HepG2 (cell line): Measurements from ENCODE around the gene SIRPA. TPM values are rescaled to one million over a fixed set of nuclear protein-coding genes. Genes with fewer than 3 reads are reported as not detected.

Experiments
- KLF6 ChIP-seq: IDR thresholded peaks from 2 replicates; pipeline ENCODE4 v1.8.0; 2016; ENCODE audit warnings: missing biosample characterization, missing genetic modification reagents
- ZHX2 ChIP-seq, 2 experiments: sonication (generic) in 1 of 2; formaldehyde crosslinking in 1 of 2; IDR thresholded peaks; 2 replicates each; pipeline versions ENCODE4 v1.6.1 to v1.9.0; 2014 to 2022; ENCODE audit warnings: antibody characterized with exemption in 1 of 2, borderline replicate concordance in 1 of 2, inconsistent platforms in 1 of 2, low read depth in 1 of 2, missing genetic modification reagents in 1 of 2
- polyA plus RNA-seq, 8 experiments: library from polyadenylated mRNA; depleted of rRNA in 3 of 8; stranded (reverse) in 7 of 8; unstranded in 1 of 8; fragments of >200 nt; fragmentation: Illumina TruSeq in 4 of 8; extraction: Trizol in 4 of 8; gene quantifications; 2 replicates each; pipeline versions ENCODE4 v1.2.1 to v1.2.3, GENCODE V29; 2011 to 2016; ENCODE audit warnings: low read depth in 4 of 8, missing spikeins in 1 of 8, mixed read lengths in 1 of 8; ENCODE audit not compliant: insufficient read depth in 1 of 8
- total RNA-seq, 5 experiments: library from RNA; depleted of rRNA; stranded (reverse); fragments of >200 nt; fragmentation: Illumina TruSeq; extraction: Trizol; gene quantifications; 2 replicates each; pipeline ENCODE4 v1.2.3, GENCODE V29; 2016; ENCODE audit warnings: low read depth in 1 of 5
- TF ChIP-seq, protein P1 (sequence below): conservative IDR thresholded peaks from 2 replicates; pipeline ENCODE4 v1.6.1; 2018; ENCODE audit warnings: missing genetic modification reagents

The SIRPA gene
- total and polyA plus RNA-seq, 2 of the 13 experiments (the other 11 are each of a cell fraction or from before 2014, with no cell fraction given): 7.2 to 17.6 TPM

- TF ChIP-seq, protein P1, sequence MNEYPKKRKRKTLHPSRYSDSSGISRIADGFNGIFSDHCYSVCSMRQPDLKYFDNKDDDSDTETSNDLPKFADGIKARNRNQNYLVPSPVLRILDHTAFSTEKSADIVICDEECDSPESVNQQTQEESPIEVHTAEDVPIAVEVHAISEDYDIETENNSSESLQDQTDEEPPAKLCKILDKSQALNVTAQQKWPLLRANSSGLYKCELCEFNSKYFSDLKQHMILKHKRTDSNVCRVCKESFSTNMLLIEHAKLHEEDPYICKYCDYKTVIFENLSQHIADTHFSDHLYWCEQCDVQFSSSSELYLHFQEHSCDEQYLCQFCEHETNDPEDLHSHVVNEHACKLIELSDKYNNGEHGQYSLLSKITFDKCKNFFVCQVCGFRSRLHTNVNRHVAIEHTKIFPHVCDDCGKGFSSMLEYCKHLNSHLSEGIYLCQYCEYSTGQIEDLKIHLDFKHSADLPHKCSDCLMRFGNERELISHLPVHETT (CRISPR knock-in tag): no peak
- TF ChIP-seq KLF6 (CRISPR knock-in tag): no peak
- no peak for TF ChIP-seq ZHX2 (IDR thresholded peaks at IDR 0.05; ENCODE audit: low read depth)
- no peak for TF ChIP-seq ZHX2 (CRISPR knock-in tag; IDR thresholded peaks at IDR 0.05; ENCODE audit: borderline replicate concordance)
These were observed 1.5 kb downstream of the SIRPA start (continued) for GRCh38 chr20:1896484-1897258.
